ENCODE data around the gene TMEM244.

GRCh38 chr6:129894921-129895320 is 33.8 kb upstream of the TMEM244 start:
- TF ChIP-seq POLR2A (IDR thresholded peaks at IDR 0.05): no peak
- TF ChIP-seq, protein P1, sequence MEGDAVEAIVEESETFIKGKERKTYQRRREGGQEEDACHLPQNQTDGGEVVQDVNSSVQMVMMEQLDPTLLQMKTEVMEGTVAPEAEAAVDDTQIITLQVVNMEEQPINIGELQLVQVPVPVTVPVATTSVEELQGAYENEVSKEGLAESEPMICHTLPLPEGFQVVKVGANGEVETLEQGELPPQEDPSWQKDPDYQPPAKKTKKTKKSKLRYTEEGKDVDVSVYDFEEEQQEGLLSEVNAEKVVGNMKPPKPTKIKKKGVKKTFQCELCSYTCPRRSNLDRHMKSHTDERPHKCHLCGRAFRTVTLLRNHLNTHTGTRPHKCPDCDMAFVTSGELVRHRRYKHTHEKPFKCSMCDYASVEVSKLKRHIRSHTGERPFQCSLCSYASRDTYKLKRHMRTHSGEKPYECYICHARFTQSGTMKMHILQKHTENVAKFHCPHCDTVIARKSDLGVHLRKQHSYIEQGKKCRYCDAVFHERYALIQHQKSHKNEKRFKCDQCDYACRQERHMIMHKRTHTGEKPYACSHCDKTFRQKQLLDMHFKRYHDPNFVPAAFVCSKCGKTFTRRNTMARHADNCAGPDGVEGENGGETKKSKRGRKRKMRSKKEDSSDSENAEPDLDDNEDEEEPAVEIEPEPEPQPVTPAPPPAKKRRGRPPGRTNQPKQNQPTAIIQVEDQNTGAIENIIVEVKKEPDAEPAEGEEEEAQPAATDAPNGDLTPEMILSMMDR (IDR thresholded peaks at IDR 0.05): no peak
- TF ChIP-seq POLR2AphosphoS5 (IDR thresholded peaks at IDR 0.05): no peak

Measured in prostate gland (tissue), 2 donors.